Measurements from ENCODE around the gene ZFP69B. TPM values are rescaled to one million over a fixed set of nuclear protein-coding genes. Genes with fewer than 3 reads are reported as not detected.

Gene ZFP69B
- total and polyA plus RNA-seq, 2 of the 4 experiments (the other 2 are of a cell fraction), result 3.1 to 6.8 TPM

DNA sequence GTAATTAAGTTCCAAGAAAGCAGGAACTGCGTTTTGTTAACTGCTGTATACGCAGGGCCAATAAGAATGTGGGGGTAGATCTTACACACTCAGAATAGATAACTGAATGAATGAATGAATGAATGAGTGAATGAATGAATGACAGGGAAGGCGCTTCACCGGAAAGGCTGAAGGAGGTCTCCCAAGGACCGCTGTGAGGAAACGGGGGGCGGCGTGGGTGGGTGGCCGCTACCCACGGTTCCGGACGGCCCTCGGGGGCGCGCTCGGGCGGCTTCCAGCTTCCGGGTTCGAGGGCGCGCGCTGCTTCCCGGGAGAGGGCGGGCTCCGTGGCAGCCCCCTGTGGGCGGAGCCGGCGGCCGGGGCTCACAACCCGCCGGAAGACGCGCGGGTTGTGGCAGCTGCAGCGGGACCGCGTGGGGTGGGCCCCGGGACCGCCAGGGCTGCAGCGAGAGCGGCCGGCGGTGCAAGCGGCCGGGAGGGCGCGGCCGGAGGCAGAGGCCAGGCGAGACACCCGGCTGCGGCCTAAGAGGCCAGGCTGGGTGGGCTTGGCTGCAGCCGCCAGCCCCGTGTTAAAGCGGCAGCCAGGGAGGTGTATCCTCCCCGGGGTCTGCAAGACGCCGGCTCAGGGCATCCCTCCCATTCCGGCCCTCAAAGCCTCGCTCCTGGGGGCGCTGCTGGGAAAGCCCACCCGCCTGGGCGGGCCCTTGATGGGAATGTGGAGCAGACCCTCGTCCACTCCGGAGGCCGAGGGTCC lies 26.8 kb downstream of the ZFP69B start, which contains the start of gene ZFP69:
ZFP69 (plus strand) TSS at position 367 of the 754 bp plus-strand sequence. CDS start 2,072 bp downstream, outside the sequence.
- ATAC-seq (ENCODE audit: low read depth), result peak; percentile 97
- Histone ChIP-seq H3K9me3 (ENCODE audit: control insufficient read depth, insufficient read depth, low read length) (peaks cover 18% of the 10 kb centered on the region), H3K27me3 (ENCODE audit: control insufficient read depth, insufficient read depth, low read length) (no peaks in the 10 kb centered on the region), H3K36me3 (ENCODE audit: control insufficient read depth, insufficient read depth, low read length) (peaks cover 2% of the 10 kb centered on the region), H4K91ac (ENCODE audit: insufficient read depth, low read depth, low read length) (peak within 1 kb of the TSS; percentile 81; the same call in 1 of the 2 replicates), H2BK15ac (ENCODE audit: low read depth, low read length) (0 out of 3 replicates have a peak within 1 kb of the TSS, but pooled peaks have one; percentile 23), H4K5ac (ENCODE audit: low read depth, low read length) (peak within 1 kb of the TSS; percentile 98), H3K23ac (ENCODE audit: low read depth, low read length) (peak within 1 kb of the TSS; percentile 79), H2AFZ (replicated peaks; ENCODE audit: low read length, poor library complexity) (peak within 1 kb of the TSS; percentile 88), H2BK20ac (ENCODE audit: low read depth, low read length) (no peak within 1 kb of the TSS), H3K56ac (ENCODE audit: extremely low read depth, insufficient read depth, low read length) (peak within 1 kb of the TSS; percentile 50), H3K79me1 (ENCODE audit: low read depth in 1 of 2, low read length in 2 of 2) (peaks cover 0 to 11% of the 10 kb centered on the region in 2 experiments; a peak in 2 of 4 replicates), H3K18ac (ENCODE audit: low read depth, low read length) (peak within 1 kb of the TSS; percentile 86), H3K4me1 (ENCODE audit: control insufficient read depth, insufficient read depth, low read length) (0 out of 2 replicates have a peak, but pooled peaks cover 2% of the 10 kb centered on the region), H3K9ac (ENCODE audit: low read depth, low read length) (peak within 1 kb of the TSS; percentile 96), H3K14ac (replicated peaks; ENCODE audit: low read depth, low read length) (peak within 1 kb of the TSS; percentile 90), H4K20me1 (ENCODE audit: insufficient read depth, low read length) (no peaks in the 10 kb centered on the region), H3K9me1 (ENCODE audit: insufficient read depth, low read length) (no peaks in the 10 kb centered on the region; the same call in 1 of the 2 replicates), H2BK120ac (ENCODE audit: low read depth, low read length) (peak within 1 kb of the TSS; percentile 28), H3K4ac (ENCODE audit: low read depth, low read length) (peak within 1 kb of the TSS; percentile 64), H2AK5ac (ENCODE audit: low read depth, low read length) (no peak within 1 kb of the TSS), H3K4me3 (ENCODE audit: insufficient read depth, low read depth, low read length) (peak within 1 kb of the TSS; percentile 98), H2BK5ac (ENCODE audit: low read depth, low read length, poor library complexity, severe bottlenecking) (peak within 1 kb of the TSS; percentile 21), H3K27ac (ENCODE audit: insufficient read depth, low read length) (peak within 1 kb of the TSS; percentile 84), H2AK9ac (replicated peaks; ENCODE audit: low read depth, low read length, poor library complexity) (peak within 1 kb of the TSS; percentile 63), H4K8ac (ENCODE audit: low read depth in 2 of 2, low read length in 2 of 2) (peak within 1 kb of the TSS; percentile 83 to 99), H3K4me2 (ENCODE audit: low read depth, low read length) (peak within 1 kb of the TSS; percentile 89)
- DNase-seq, result peak; percentile 51
- intact Hi-C loops (cut with micrococcal nuclease), result no loop called here
- dilution Hi-C loops (cut with HindIII; ENCODE audit: low sequenced_read_pairs, unreplicated experiment), result no loop called here
- in situ Hi-C loops (cut with MboI; ENCODE audit: low sequenced_read_pairs), result no loop called here
- 1% methylated on average over 37 of the region's 65 CpGs; no CpG with 5 or more reads in 1 of the 2 experiments for WGBS, 2 experiments (ENCODE audit: extremely low coverage in 2 of 2, insufficient read length in 1 of 2)
- POLR2A ChIA-PET (ENCODE audit: unreplicated experiment), result no interaction called here
- CTCF ChIA-PET, result interaction anchor here (0.5 kb wide), 1 partner anchor 271 kb away, joined by 3 read pairs; no protein-coding TSS in a partner anchor
- TF ChIP-seq, protein P1, sequence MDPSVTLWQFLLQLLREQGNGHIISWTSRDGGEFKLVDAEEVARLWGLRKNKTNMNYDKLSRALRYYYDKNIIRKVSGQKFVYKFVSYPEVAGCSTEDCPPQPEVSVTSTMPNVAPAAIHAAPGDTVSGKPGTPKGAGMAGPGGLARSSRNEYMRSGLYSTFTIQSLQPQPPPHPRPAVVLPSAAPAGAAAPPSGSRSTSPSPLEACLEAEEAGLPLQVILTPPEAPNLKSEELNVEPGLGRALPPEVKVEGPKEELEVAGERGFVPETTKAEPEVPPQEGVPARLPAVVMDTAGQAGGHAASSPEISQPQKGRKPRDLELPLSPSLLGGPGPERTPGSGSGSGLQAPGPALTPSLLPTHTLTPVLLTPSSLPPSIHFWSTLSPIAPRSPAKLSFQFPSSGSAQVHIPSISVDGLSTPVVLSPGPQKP (IDR thresholded peaks at IDR 0.05; ENCODE audit: borderline replicate concordance, low read depth, low read length), result no peak
- TF ChIP-seq RFX5 (IDR thresholded peaks at IDR 0.05; ENCODE audit: low read depth, low read length), result no peak
- no peak for TF ChIP-seq POLR2A (IDR thresholded peaks at IDR 0.05; ENCODE audit: low read depth, low read length)
- TF ChIP-seq SMC3 (IDR thresholded peaks at IDR 0.05; ENCODE audit: low read depth, low read length), result no peak
- peak; percentile 25; the same call in 1 of the 2 replicates for TF ChIP-seq MAZ (IDR thresholded peaks at IDR 0.05; ENCODE audit: borderline replicate concordance, low read depth, low read length)
- TF ChIP-seq, protein P2, sequence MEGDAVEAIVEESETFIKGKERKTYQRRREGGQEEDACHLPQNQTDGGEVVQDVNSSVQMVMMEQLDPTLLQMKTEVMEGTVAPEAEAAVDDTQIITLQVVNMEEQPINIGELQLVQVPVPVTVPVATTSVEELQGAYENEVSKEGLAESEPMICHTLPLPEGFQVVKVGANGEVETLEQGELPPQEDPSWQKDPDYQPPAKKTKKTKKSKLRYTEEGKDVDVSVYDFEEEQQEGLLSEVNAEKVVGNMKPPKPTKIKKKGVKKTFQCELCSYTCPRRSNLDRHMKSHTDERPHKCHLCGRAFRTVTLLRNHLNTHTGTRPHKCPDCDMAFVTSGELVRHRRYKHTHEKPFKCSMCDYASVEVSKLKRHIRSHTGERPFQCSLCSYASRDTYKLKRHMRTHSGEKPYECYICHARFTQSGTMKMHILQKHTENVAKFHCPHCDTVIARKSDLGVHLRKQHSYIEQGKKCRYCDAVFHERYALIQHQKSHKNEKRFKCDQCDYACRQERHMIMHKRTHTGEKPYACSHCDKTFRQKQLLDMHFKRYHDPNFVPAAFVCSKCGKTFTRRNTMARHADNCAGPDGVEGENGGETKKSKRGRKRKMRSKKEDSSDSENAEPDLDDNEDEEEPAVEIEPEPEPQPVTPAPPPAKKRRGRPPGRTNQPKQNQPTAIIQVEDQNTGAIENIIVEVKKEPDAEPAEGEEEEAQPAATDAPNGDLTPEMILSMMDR (conservative IDR thresholded peaks at IDR 0.05; ENCODE audit: low read depth, low read length), result no peak
- TF ChIP-seq RCOR1 (IDR thresholded peaks at IDR 0.05; ENCODE audit: insufficient replicate concordance, low read length), result no peak
- peak; percentile 65; the same call in 1 of the 2 replicates for TF ChIP-seq MXI1 (IDR thresholded peaks at IDR 0.05; ENCODE audit: borderline replicate concordance, low read depth, low read length)
- no TSS peak for BruUV-seq (replicated peaks)
